Activated CD4-positive, alpha-beta T cell treated with anti-CD3 and anti-CD28 coated beads for 36 hours (primary cell): ENCODE measurements around the gene KCNMB3. TPM values are rescaled to one million over a fixed set of nuclear protein-coding genes. Genes with fewer than 3 reads are reported as not detected.
"Not testable (repeated sequence)": the region's sequence is repeated elsewhere in the genome, so short reads cannot be mapped to it uniquely, and the experiment has no call there.

ENCODE experiments used
- ATAC-seq: fragments of 200-7000 bp; cut with Tn5 transposase; one replicate; pipeline ENCODE4 v1.10.0; 2021; ENCODE audit warnings: mild to moderate bottlenecking, moderate library complexity
- CTCF ChIA-PET: fragments of 350-600 bp; sonication (Branson Sonifier 250); formaldehyde crosslinking; loops from one replicate; lab custom pipeline; 2021; ENCODE audit warnings: antibody characterized with exemption; lab: Charles Lee
- POLR2A ChIA-PET: fragments of 350-600 bp; sonication (Branson Sonifier 250); formaldehyde crosslinking; loops from one replicate; lab custom pipeline; 2021; ENCODE audit warnings: antibody characterized with exemption, inconsistent platforms; lab: Charles Lee
- DNase-seq: peaks from one replicate; pipeline ENCODE4 v3.0.0-alpha.2; 2020
- H3K27ac Mint-ChIP-seq: one replicate; pipeline ENCODE4 v1.8.0; 2021; ENCODE audit warnings: mixed read lengths
- H3K27me3 Mint-ChIP-seq: one replicate; pipeline ENCODE4 v1.8.0; 2021; ENCODE audit warnings: mixed read lengths
- H3K36me3 Mint-ChIP-seq: one replicate; pipeline ENCODE4 v1.8.0; 2021; ENCODE audit warnings: low read depth, mixed read lengths
- H3K4me1 Mint-ChIP-seq: one replicate; pipeline ENCODE4 v1.8.0; 2021; ENCODE audit warnings: mixed read lengths
- H3K4me3 Mint-ChIP-seq: one replicate; pipeline ENCODE4 v1.8.0; 2021; ENCODE audit warnings: mild to moderate bottlenecking, moderate library complexity, mixed read lengths
- H3K9me3 Mint-ChIP-seq: one replicate; pipeline ENCODE4 v1.8.0; 2021; ENCODE audit warnings: low read depth, mixed read lengths
- intact Hi-C, 2 experiments: fragments of 100-400 bp; cut with DNase I in 1 of 2; cut with micrococcal nuclease in 1 of 2; formaldehyde crosslinking; loops; one replicate each; pipeline versions ENCODE4 v1.14.2 to v1.15.1; 2022 to 2024; cut with DNase I, micrococcal nuclease
- total RNA-seq, 2 experiments: library from RNA; stranded (reverse); gene quantifications; one replicate each; pipeline ENCODE4 v1.2.3, GENCODE V29; 2021

The KCNMB3 gene
- total RNA-seq, 2 experiments from 2014 or later = 0.23 to 0.33 TPM

DNA sequence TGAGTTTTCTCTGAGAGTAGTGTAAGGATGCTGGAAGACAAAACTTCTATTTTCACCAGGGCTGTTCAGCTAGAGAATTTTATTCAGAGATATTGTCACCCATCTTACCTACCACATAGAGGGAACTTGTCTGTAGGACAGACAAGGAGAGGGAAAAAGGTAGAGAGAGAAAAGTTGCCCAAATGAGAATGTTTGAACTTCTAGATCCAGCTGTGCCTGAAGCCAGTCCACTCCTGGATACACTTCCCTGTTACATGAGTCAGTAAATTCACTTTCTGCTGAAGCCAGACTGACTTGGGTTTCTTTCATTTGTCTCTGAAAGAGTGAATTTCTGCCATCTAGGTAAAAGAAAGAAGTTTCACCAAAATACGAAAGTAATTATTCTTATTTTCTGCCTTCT, 27.2 kb upstream of the KCNMB3 start:
- ATAC-seq (no peak), DNase-seq (no peak)
- H3K4me1 Mint-ChIP-seq = no peaks in the 10 kb centered on the region
- intact Hi-C loops = no loop called here
- ChIA-PET CTCF (no interaction called here), POLR2A (no interaction called here)
- no peak overlapping the region for H3K4me3 Mint-ChIP-seq
- H3K27ac Mint-ChIP-seq = no peak overlapping the region
- no peaks in the 10 kb centered on the region for H3K36me3 Mint-ChIP-seq
- H3K9me3 Mint-ChIP-seq = no peaks in the 10 kb centered on the region
- peaks cover 15% of the 10 kb centered on the region for H3K27me3 Mint-ChIP-seq

DNA sequence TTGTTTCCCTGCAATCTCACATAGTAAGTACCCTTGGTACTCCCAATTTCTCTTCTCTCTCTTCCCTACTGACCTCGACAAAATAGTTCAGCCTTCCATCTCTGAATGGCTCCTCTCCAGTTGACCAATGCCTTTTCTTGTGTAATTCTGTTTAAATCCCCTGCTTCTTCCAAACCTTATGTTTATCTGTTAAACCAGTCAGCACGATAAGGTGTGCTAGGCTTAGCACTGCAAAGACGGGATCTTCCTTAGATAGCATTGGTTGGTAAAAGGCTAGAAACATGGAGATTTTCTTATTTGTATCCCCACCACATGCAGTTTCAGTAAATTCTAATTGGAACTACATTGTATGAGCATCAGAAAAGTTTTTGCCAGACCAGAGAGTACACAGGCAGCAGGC, 25.8 kb upstream of the KCNMB3 start:
- Mint-ChIP-seq H3K27ac (no peak overlapping the region), H3K27me3 (peaks cover 10% of the 10 kb centered on the region), H3K4me3 (no peak overlapping the region), H3K9me3 (no peaks in the 10 kb centered on the region), H3K4me1 (no peaks in the 10 kb centered on the region), H3K36me3 (no peaks in the 10 kb centered on the region)
- ChIA-PET CTCF (interaction anchor here (1.0 kb wide), 1 partner anchor 73 kb away, joined by 4 read pairs; no protein-coding TSS in a partner anchor), POLR2A (no interaction called here)
- intact Hi-C loops = no loop called here
- DNase-seq = no peak
- no peak for ATAC-seq

DNA sequence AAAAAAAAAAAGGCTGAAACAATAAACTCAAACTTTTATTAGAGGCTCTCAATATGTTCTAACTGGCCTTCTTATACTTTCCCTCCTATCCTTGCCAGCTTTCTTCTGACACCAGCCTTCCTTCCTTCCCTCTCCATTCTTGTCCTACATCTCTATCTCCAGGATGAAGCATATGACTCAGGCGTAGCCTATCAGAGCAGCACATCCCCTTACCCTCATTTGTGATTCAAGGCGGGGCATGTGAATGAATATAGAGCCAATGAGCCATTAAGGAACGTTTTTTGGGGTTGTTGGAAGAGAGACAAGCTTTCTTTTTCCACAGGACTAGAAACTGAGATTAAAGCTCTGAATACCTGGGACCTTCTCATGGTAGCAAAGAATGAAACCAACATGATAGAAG, 25.1 kb upstream of the KCNMB3 start:
- intact Hi-C loops = no loop called here
- no peak for ATAC-seq
- CTCF ChIA-PET = interaction anchor here (1.0 kb wide), 1 partner anchor 72 kb away, joined by 4 read pairs; no protein-coding TSS in a partner anchor
- Mint-ChIP-seq H3K27ac (no peak overlapping the region), H3K36me3 (no peaks in the 10 kb centered on the region), H3K27me3 (peaks cover 10% of the 10 kb centered on the region), H3K4me3 (no peak overlapping the region), H3K9me3 (no peaks in the 10 kb centered on the region), H3K4me1 (no peaks in the 10 kb centered on the region)
- POLR2A ChIA-PET = interaction anchor here (0.7 kb wide), 1 partner anchor 127 kb away, joined by 3 read pairs; no protein-coding TSS in a partner anchor
- no peak for DNase-seq

DNA sequence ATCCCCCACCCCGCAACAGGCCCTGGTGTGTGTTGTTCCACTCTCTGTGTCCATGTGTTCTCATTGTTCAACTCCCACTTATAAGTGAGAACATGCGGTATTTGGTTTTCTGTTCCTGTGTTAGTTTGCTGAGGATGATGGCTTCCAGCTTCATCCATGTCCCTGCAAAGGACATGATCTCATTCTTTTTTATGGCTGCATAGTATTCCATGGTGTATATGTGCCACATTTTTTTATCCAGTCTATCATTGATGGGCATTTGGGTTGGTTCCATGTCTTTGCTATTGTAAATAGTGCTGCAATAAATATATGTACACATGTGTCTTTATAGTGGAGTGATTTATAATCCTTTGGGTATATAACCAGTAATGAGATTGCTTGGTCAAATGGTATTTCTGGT, 23.5 kb upstream of the KCNMB3 start:
- H3K4me3 Mint-ChIP-seq, intact Hi-C loops, ATAC-seq, H3K27ac Mint-ChIP-seq, POLR2A ChIA-PET, DNase-seq, H3K36me3 Mint-ChIP-seq, H3K9me3 Mint-ChIP-seq, H3K4me1 Mint-ChIP-seq: not testable (repeated sequence)
- H3K27me3 Mint-ChIP-seq = peaks cover 13% of the 10 kb centered on the region
- CTCF ChIA-PET = interaction anchor here (0.6 kb wide), 1 partner anchor 259 kb away, joined by 4 read pairs; no protein-coding TSS in a partner anchor

DNA sequence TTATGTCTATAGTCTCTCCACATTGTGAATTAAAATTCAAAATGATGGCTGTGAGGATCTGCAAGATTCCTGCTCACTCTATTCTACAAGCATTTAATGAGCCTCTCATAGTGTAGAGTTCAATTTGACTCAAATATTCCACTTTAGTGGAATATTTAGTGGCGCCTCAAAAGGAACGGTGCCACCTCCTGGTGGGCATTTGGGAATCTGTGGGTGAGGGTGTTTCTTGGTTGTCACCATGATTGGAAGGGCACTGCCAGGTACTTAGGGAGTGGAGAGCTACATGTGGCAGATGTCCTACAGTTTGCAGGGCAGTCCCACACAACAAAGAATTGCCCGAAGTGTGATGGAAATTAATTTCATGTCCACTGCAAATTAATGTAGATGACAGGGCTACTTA, 21.5 kb upstream of the KCNMB3 start:
- ChIA-PET POLR2A (no interaction called here), CTCF (interaction anchor here (1.0 to 1.5 kb wide), 2 partner anchors 12 to 122 kb away, joined by 3 to 4 read pairs; no protein-coding TSS in a partner anchor)
- ATAC-seq (no peak), DNase-seq (no peak)
- Mint-ChIP-seq H3K36me3 (no peaks in the 10 kb centered on the region), H3K27me3 (peaks cover 16% of the 10 kb centered on the region), H3K27ac (no peak overlapping the region), H3K9me3 (no peaks in the 10 kb centered on the region), H3K4me1 (no peaks in the 10 kb centered on the region), H3K4me3 (no peak overlapping the region)
- intact Hi-C loops = no loop called here

DNA sequence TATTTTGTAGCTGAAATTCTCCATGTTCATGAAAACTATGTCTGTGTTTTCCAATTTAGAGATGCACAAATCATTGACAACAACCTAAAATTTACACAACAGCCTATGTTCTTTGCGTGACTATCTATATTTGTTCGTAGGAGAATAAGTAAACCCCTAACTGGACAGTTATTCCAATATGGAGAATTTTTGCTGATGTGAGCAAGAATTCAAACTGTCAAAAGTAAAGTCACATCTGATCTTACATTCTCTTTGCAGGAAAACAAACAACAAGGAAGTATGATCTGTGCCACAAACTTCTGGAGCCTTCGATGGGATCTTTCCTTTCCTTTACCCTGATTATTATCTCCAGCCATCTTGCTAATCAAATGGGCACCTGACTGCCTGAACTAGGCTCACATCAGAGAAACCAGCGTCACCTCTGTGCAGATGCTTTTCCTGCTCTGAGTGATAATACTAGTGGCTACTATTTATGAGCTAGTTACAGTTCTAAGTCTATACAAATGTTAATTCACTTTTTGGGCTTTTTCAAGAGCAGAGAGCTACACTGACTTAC, 18.3 kb upstream of the KCNMB3 start:
- CTCF ChIA-PET = interaction anchor here (1.1 kb wide), 1 partner anchor 201 kb away, joined by 7 read pairs; no protein-coding TSS in a partner anchor
- POLR2A ChIA-PET = no interaction called here
- ATAC-seq (no peak), DNase-seq (no peak)
- intact Hi-C loops = no loop called here
- H3K4me1 Mint-ChIP-seq = no peaks in the 10 kb centered on the region
- peaks cover 10% of the 10 kb centered on the region for H3K27me3 Mint-ChIP-seq
- no peak overlapping the region for H3K27ac Mint-ChIP-seq
- no peak overlapping the region for H3K4me3 Mint-ChIP-seq
- no peaks in the 10 kb centered on the region for H3K36me3 Mint-ChIP-seq
- H3K9me3 Mint-ChIP-seq = no peaks in the 10 kb centered on the region

DNA sequence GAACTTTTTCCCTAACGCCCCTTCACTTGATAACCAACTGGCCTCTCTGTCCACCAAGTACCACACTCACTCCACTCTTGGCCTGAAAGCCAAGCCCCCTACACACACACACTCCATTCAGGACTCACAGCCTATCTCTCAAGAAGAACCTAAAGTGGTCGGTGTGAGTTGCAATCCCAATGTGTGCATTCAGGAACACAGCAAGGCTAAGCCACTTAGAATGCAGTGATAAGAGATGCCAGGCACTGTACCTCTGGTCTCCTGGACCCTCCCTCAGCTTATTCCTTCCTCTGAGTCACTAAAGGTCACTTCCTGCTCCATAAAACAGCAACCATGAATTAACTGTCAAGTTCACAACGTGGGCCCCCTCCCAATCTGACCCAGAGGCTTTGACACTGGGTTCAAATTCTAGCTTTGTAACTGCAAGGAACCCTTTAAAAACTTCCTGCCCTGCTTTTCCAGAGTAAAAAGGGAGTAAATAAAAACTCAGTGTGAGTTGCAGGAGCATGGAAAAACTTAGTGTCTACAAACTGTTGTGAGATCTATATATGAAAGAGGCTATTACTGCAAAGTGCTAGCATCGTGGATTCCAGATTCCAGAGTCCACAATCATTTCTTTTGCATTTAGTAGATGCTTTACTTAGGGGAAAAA, 17.6 kb upstream of the KCNMB3 start:
- Mint-ChIP-seq H3K4me1 (no peaks in the 10 kb centered on the region), H3K27me3 (peaks cover 10% of the 10 kb centered on the region), H3K36me3 (no peaks in the 10 kb centered on the region), H3K4me3 (no peak overlapping the region), H3K9me3 (no peaks in the 10 kb centered on the region), H3K27ac (no peak overlapping the region)
- POLR2A ChIA-PET = no interaction called here
- no peak for ATAC-seq
- CTCF ChIA-PET = interaction anchor here (1.1 kb wide), 1 partner anchor 200 kb away, joined by 7 read pairs; no protein-coding TSS in a partner anchor
- intact Hi-C loops = no loop called here
- DNase-seq = no peak

DNA sequence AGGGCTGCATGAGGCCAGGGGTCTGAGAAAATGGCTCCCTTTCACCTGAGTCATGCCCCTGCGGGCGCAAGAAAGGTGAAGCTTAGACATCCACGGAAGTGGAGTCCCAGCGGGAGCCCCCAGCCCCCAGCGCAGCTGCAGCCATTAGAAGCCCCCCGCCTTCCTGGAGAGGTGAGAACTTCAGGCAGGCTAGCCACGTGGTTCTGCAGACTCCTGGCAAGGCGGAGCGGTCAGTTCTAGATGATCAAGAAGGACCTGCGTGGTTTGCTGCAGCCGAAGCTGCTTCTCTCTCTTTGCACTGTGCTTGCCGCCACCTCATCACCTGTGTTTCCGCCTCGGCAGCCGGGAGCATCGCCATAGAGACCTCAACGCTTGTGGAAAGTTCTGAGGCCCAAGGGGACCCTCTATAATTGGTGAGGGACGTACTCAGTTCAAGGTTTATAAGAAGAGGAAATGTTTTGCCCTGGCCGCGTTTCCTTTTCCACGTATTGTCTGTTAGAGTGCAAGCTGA, 15.8 kb upstream of the KCNMB3 start:
- CTCF ChIA-PET = no interaction called here

DNA sequence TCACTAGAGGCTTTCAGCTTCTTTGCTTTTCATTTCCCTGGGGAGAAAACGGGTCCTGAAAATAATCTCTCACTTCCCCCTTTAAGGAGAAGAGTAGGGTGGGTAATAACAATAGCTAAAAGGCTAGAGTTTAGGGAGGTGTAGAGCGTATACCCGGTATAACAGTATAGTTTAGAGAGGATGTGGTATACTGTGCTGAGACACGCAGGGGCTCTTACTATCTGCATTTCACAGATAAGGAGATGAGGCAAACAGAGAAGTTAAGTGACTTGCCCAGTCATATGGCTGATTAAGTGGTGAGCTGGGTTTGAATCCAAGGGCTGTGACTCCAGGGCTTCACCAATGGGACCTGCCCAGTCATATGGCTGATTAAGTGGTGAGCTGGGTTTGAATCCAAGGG, 15.0 kb upstream of the KCNMB3 start:
- Mint-ChIP-seq H3K4me3 (no peak overlapping the region), H3K27me3 (peaks cover 10% of the 10 kb centered on the region), H3K9me3 (no peaks in the 10 kb centered on the region), H3K27ac (no peak overlapping the region), H3K4me1 (peaks cover 4% of the 10 kb centered on the region), H3K36me3 (no peaks in the 10 kb centered on the region)
- CTCF ChIA-PET = no interaction called here
- no peak for DNase-seq
- peak; percentile 14 for ATAC-seq
- intact Hi-C loops = no loop called here
- POLR2A ChIA-PET = no interaction called here

More for the DNA sequence above, 15.8 kb upstream of the KCNMB3 start:
- no peak for ATAC-seq
- H3K4me1 Mint-ChIP-seq = no peaks in the 10 kb centered on the region
- H3K27ac Mint-ChIP-seq = no peak overlapping the region
- no peak overlapping the region for H3K4me3 Mint-ChIP-seq
- intact Hi-C loops = no loop called here
- no peaks in the 10 kb centered on the region for H3K36me3 Mint-ChIP-seq
- no peak for DNase-seq
- POLR2A ChIA-PET = no interaction called here
- peaks cover 10% of the 10 kb centered on the region for H3K27me3 Mint-ChIP-seq
- no peaks in the 10 kb centered on the region for H3K9me3 Mint-ChIP-seq

DNA sequence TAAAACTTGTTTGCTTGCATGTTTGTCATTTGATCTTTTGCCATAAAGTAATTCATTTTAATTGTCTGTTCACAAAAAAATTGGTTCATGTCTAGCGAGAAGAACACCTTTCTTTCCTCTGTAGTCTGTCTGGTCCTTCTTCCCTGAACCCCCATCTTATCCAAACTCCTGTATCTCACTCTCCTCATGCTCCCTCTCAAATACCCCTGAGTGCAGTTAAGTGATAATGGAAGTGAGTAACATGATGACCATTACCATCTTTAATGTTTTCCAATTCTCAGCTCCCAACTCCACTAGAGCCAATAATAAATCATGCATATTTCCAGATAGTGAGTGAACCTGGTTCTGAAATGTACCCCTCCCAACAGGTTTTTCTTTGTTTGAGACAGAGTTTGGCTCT, 14.2 kb upstream of the KCNMB3 start:
- intact Hi-C loops = no loop called here
- ChIA-PET POLR2A (no interaction called here), CTCF (no interaction called here)
- Mint-ChIP-seq H3K27me3 (peaks cover 8% of the 10 kb centered on the region), H3K9me3 (peaks cover 6% of the 10 kb centered on the region), H3K4me1 (peaks cover 10% of the 10 kb centered on the region), H3K27ac (no peak overlapping the region), H3K4me3 (no peak overlapping the region), H3K36me3 (peaks cover 2% of the 10 kb centered on the region)
- DNase-seq (no peak), ATAC-seq (no peak)

DNA sequence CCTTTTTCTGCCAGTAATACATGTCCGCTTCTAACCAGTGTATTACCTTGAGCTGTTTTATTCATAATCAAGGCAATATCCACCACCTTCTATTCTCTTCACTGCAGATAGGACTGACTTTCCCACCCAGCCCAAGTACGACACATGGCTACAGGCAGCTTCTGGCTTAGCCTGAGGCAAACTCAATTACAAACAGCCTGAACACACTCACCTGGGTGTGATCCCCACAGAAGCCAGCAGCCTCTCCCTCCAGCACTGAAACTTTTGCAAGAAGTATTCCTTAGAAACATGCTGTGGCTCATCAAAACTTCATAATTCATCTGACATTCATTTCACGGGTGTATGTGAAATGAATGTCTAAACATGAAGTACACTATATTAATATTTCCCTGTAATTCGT, 13.5 kb upstream of the KCNMB3 start:
- POLR2A ChIA-PET = no interaction called here
- H3K4me1 Mint-ChIP-seq = peaks cover 10% of the 10 kb centered on the region
- CTCF ChIA-PET = no interaction called here
- H3K36me3 Mint-ChIP-seq = peaks cover 2% of the 10 kb centered on the region
- H3K9me3 Mint-ChIP-seq = peaks cover 11% of the 10 kb centered on the region
- DNase-seq (no peak), ATAC-seq (no peak)
- intact Hi-C loops = loop anchor here in 1 of 2 experiments (5.0 kb wide), 1 partner anchor 53 kb away; no protein-coding TSS in a partner anchor
- peaks cover 7% of the 10 kb centered on the region for H3K27me3 Mint-ChIP-seq
- no peak overlapping the region for H3K4me3 Mint-ChIP-seq
- H3K27ac Mint-ChIP-seq = no peak overlapping the region

DNA sequence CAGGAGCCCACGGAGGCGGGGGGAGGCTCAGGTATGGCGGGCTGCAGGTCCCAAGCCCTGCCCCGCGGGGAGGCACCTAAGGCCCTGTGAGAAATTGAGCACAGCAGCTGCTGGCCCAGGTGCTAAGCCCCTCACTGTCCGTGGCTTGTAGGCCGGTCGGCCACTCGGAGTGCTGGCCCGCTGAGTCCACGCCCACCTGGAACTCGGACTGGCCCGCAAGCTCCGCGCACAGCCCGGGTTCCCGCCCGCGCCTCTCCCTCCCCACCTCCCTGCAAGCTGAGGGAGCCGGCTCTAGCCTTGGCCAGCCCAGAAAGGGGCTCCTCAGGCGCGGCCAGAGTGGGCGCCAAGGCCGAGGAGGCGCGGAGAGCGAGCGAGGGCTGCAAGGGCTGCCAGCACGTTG, 12.2 kb upstream of the KCNMB3 start:
- POLR2A ChIA-PET = no interaction called here
- peaks cover 3% of the 10 kb centered on the region for H3K27me3 Mint-ChIP-seq
- DNase-seq = no peak
- CTCF ChIA-PET = no interaction called here
- intact Hi-C loops = loop anchor here (2.0 to 5.0 kb wide), 2 partner anchors 54 to 60 kb away; partner anchors contain the start of gene ZNF639 (in 1 of the 2)
- H3K36me3 Mint-ChIP-seq = peaks cover 2% of the 10 kb centered on the region
- H3K9me3 Mint-ChIP-seq = peaks cover 11% of the 10 kb centered on the region
- H3K4me1 Mint-ChIP-seq = peaks cover 10% of the 10 kb centered on the region
- ATAC-seq = no peak
- no peak overlapping the region for H3K4me3 Mint-ChIP-seq
- H3K27ac Mint-ChIP-seq = no peak overlapping the region
